Measurements from ENCODE around the gene FES.

GRCh38 chr15:90862487-90862886, 21.8 kb upstream of the FES start:
- TF ChIP-seq CTCF (IDR thresholded peaks at IDR 0.05; ENCODE audit: low read length) (no peak), EZH2 (IDR thresholded peaks at IDR 0.05; ENCODE audit: borderline replicate concordance, low read length) (no peak)

Data from OCI-LY1 (cell line).